ENCODE results near the gene SLCO3A1. TPM values are rescaled to one million over a fixed set of nuclear protein-coding genes. Genes with fewer than 3 reads are reported as not detected.

SLCO3A1 gene
- total and polyA plus RNA-seq, 4 donors = 1.6 to 3.6 (median 2.4) TPM

DNA sequence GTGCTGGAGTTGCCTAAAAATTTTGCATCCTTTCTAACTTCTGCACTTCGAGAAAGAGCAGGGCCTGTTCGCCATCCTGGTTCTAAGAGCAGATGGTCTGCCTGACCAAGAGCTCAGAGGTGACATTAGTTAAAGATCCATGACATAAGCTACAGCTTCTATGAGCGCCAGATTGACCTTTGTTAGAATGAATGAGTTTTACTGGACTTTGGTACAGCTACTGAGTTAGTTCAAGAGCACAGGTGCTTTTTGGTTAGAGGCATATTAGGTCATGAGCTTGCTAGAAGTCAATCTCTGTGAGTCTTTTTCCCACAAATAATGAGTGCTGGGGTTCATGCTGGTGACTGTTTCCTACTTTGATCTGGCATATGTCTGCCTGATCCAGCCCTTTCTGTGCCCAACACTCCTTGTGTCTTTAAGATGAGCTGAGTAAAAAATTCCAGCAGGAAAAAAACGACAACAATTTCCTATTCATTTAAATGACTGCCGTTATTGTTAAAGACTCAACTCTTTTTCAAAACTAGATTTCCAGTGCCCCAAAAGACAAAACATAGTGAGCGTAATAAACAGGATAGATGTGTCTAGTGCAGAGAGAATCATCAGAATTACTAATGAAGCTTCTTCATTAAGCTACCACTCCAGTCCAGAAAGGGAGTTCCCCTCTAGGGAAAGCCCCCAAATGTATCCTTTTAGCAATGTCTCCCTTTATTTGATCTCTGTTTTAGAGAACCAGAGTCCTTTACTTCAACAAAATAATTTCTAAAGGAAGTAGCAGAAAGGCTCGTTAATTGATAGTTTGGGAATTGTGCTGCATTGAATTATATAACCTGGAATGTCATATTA is 152.9 kb downstream of the SLCO3A1 start:
- Histone ChIP-seq H3K27ac (ENCODE audit: low read depth in 1 of 2, low read length in 2 of 2) (no peak overlapping the region), H3K4me1 (ENCODE audit: control insufficient read depth in 4 of 4, insufficient read depth in 4 of 4, low read length in 3 of 4) (no peaks in the 10 kb centered on the region), H3K9ac (ENCODE audit: low read depth in 1 of 2, low read length in 2 of 2) (no peak overlapping the region), H3K9me3 (ENCODE audit: control insufficient read depth in 4 of 4, low read length in 3 of 4) (no peaks in the 10 kb centered on the region), H3K4me3 (ENCODE audit: low read depth in 1 of 3, low read length in 3 of 3) (no peak overlapping the region), H3K27me3 (ENCODE audit: control insufficient read depth in 4 of 4, insufficient read depth in 4 of 4, low read length in 3 of 4) (no peaks in the 10 kb centered on the region), H3K36me3 (ENCODE audit: control insufficient read depth in 4 of 4, insufficient read depth in 3 of 4, low read depth in 1 of 4, low read length in 3 of 4) (no peaks in the 10 kb centered on the region)
- 72% methylated on average over 7 of the region's 7 CpGs for WGBS
- DNase-seq (ENCODE audit: low spot score) = no peak
- no peak for TF ChIP-seq FOXA1 (IDR thresholded peaks at IDR 0.05)
- TF ChIP-seq RXRA (IDR thresholded peaks at IDR 0.05) = no peak
- TF ChIP-seq, protein P1, sequence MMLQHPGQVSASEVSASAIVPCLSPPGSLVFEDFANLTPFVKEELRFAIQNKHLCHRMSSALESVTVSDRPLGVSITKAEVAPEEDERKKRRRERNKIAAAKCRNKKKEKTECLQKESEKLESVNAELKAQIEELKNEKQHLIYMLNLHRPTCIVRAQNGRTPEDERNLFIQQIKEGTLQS (IDR thresholded peaks at IDR 0.05) = no peak
- TF ChIP-seq, protein P2, sequence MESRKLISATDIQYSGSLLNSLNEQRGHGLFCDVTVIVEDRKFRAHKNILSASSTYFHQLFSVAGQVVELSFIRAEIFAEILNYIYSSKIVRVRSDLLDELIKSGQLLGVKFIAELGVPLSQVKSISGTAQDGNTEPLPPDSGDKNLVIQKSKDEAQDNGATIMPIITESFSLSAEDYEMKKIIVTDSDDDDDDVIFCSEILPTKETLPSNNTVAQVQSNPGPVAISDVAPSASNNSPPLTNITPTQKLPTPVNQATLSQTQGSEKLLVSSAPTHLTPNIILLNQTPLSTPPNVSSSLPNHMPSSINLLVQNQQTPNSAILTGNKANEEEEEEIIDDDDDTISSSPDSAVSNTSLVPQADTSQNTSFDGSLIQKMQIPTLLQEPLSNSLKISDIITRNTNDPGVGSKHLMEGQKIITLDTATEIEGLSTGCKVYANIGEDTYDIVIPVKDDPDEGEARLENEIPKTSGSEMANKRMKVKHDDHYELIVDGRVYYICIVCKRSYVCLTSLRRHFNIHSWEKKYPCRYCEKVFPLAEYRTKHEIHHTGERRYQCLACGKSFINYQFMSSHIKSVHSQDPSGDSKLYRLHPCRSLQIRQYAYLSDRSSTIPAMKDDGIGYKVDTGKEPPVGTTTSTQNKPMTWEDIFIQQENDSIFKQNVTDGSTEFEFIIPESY (IDR thresholded peaks at IDR 0.05) = no peak
- no peak for TF ChIP-seq HNF4G (IDR thresholded peaks at IDR 0.05)
- TF ChIP-seq NR2F2 (IDR thresholded peaks at IDR 0.05) = no peak
- TF ChIP-seq, protein P3, sequence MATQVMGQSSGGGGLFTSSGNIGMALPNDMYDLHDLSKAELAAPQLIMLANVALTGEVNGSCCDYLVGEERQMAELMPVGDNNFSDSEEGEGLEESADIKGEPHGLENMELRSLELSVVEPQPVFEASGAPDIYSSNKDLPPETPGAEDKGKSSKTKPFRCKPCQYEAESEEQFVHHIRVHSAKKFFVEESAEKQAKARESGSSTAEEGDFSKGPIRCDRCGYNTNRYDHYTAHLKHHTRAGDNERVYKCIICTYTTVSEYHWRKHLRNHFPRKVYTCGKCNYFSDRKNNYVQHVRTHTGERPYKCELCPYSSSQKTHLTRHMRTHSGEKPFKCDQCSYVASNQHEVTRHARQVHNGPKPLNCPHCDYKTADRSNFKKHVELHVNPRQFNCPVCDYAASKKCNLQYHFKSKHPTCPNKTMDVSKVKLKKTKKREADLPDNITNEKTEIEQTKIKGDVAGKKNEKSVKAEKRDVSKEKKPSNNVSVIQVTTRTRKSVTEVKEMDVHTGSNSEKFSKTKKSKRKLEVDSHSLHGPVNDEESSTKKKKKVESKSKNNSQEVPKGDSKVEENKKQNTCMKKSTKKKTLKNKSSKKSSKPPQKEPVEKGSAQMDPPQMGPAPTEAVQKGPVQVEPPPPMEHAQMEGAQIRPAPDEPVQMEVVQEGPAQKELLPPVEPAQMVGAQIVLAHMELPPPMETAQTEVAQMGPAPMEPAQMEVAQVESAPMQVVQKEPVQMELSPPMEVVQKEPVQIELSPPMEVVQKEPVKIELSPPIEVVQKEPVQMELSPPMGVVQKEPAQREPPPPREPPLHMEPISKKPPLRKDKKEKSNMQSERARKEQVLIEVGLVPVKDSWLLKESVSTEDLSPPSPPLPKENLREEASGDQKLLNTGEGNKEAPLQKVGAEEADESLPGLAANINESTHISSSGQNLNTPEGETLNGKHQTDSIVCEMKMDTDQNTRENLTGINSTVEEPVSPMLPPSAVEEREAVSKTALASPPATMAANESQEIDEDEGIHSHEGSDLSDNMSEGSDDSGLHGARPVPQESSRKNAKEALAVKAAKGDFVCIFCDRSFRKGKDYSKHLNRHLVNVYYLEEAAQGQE (IDR thresholded peaks at IDR 0.05) = no peak
- no peak for TF ChIP-seq HNF4A (conservative IDR thresholded peaks at IDR 0.05)
- TF ChIP-seq, protein P4, sequence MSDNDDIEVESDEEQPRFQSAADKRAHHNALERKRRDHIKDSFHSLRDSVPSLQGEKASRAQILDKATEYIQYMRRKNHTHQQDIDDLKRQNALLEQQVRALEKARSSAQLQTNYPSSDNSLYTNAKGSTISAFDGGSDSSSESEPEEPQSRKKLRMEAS (IDR thresholded peaks at IDR 0.05) = no peak
- no peak for TF ChIP-seq JUND (IDR thresholded peaks at IDR 0.05)
- TF ChIP-seq GABPA (IDR thresholded peaks at IDR 0.05 in 1 of 2, conservative IDR thresholded peaks at IDR 0.05 in 1 of 2) = no peak
- TF ChIP-seq RAD21 (IDR thresholded peaks at IDR 0.05) = no peak

DNA sequence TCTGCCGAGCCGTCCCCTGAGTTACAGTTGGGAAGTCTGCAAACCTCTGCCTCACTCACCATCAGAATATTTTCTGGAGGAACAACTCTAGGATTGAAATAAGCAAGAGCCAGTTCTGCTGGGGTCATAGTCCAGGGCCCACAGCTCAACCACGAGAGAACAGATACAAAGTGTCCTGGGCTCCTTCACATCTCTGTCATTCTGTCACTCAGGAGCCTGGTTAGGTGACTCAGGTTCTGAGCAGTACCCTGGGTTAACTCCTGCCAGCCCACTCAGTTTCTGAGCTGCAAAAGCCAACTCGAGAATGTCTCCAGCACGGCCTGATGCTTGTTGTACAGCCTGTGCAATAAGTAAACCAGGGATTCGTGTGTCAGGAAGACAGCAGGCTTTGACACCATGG is 155.7 kb downstream of the SLCO3A1 start:
- Histone ChIP-seq H3K9ac (ENCODE audit: low read depth in 1 of 2, low read length in 2 of 2) (no peak overlapping the region), H3K9me3 (ENCODE audit: control insufficient read depth in 4 of 4, low read length in 3 of 4) (no peaks in the 10 kb centered on the region), H3K4me3 (ENCODE audit: low read depth in 1 of 3, low read length in 3 of 3) (no peak overlapping the region), H3K27ac (ENCODE audit: low read depth in 1 of 2, low read length in 2 of 2) (no peak overlapping the region), H3K36me3 (ENCODE audit: control insufficient read depth in 4 of 4, insufficient read depth in 3 of 4, low read depth in 1 of 4, low read length in 3 of 4) (no peaks in the 10 kb centered on the region), H3K4me1 (ENCODE audit: control insufficient read depth in 4 of 4, insufficient read depth in 4 of 4, low read length in 3 of 4) (no peaks in the 10 kb centered on the region), H3K27me3 (ENCODE audit: control insufficient read depth in 4 of 4, insufficient read depth in 4 of 4, low read length in 3 of 4) (peaks cover 0 to 3% (median 0%) of the 10 kb centered on the region in 4 donors)
- no peak for DNase-seq (ENCODE audit: low spot score)
- 70% methylated on average over 6 of the region's 6 CpGs for WGBS
- TF ChIP-seq, protein P1 (IDR thresholded peaks at IDR 0.05) = no peak
- TF ChIP-seq FOXA2 (IDR thresholded peaks at IDR 0.05) = no peak
- no peak for TF ChIP-seq HNF4A (conservative IDR thresholded peaks at IDR 0.05)
- no peak for TF ChIP-seq JUND (IDR thresholded peaks at IDR 0.05)
- TF ChIP-seq, protein P3 (IDR thresholded peaks at IDR 0.05) = no peak
- no peak for TF ChIP-seq HNF4G (IDR thresholded peaks at IDR 0.05)
- no peak for TF ChIP-seq NR2F2 (IDR thresholded peaks at IDR 0.05)
- TF ChIP-seq, protein P4 (IDR thresholded peaks at IDR 0.05) = no peak
- TF ChIP-seq, protein P2 (IDR thresholded peaks at IDR 0.05) = no peak
- TF ChIP-seq RAD21 (IDR thresholded peaks at IDR 0.05) = no peak
- TF ChIP-seq SP1 (IDR thresholded peaks at IDR 0.05) = no peak
